ENCODE results near the gene VAV2.

Gene VAV2

DNA sequence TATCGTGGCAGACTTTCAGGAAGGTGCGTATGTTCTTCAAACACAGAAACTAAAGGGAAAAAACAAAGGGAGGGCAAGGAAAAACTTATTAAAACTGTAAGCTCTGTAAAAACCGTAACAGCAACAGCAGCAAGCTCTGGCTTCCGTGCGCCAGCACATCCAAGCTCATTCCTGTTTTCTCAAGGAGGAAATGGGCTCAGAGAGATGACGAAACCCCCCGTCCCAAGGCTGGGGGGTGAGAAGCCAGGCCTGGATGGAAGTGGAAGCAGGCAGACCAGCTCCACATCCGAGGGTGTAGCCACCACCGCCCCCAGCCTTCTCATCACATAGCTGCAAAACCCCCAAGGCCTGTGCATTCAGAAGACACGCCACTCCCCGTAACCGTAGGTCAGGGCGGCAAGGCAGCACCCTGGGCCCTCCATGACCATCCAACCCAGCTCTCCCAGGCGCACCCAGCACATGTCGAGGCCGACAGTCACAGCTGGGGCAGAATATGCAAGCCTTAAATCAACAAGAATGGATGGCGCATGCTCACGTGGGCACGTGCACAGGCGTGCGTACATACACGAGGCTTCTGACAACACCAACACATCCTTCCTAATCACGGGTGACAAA is 52.8 kb downstream of the VAV2 start:
- H3K27me3 ChIP-seq (ENCODE audit: insufficient read depth, low read length) = no peaks in the 10 kb centered on the region
- H3K9me3 ChIP-seq (ENCODE audit: insufficient read depth, low read depth, low read length) = no peaks in the 10 kb centered on the region
- no peak overlapping the region for H2BK12ac ChIP-seq (ENCODE audit: low read length)
- peak overlapping the region; percentile 24 for H3K18ac ChIP-seq (ENCODE audit: low read length)
- no peak overlapping the region for H3K9ac ChIP-seq (ENCODE audit: low read length)
- H4K91ac ChIP-seq (ENCODE audit: low read depth, low read length) = no peak overlapping the region
- no peak overlapping the region for H2BK5ac ChIP-seq (ENCODE audit: low read depth, low read length, poor library complexity)
- no peak overlapping the region for H2AFZ ChIP-seq (ENCODE audit: insufficient read depth, low read length, poor library complexity)
- peaks cover 28% of the 10 kb centered on the region for H3K79me2 ChIP-seq (ENCODE audit: control insufficient read depth, insufficient read depth, low read length, poor library complexity)
- DNase-seq = no peak
- H3K4me3 ChIP-seq (ENCODE audit: low read depth, low read length) = no peak overlapping the region
- H4K8ac ChIP-seq (ENCODE audit: low read depth, low read length) = no peak overlapping the region
- no peak overlapping the region for H3K4ac ChIP-seq (ENCODE audit: low read depth, low read length)
- H3K79me1 ChIP-seq (ENCODE audit: low read length) = peaks cover 2% of the 10 kb centered on the region
- H3K27ac ChIP-seq (ENCODE audit: low read depth, low read length) = no peak overlapping the region
- no peak overlapping the region for H2AK5ac ChIP-seq (ENCODE audit: low read length)
- no CpG with 5 or more reads among the region's 23 CpGs for WGBS (ENCODE audit: extremely low coverage, insufficient coverage, insufficient read length)
- H3K14ac ChIP-seq (ENCODE audit: low read length) = no peak overlapping the region
- H2BK120ac ChIP-seq (ENCODE audit: insufficient read depth, low read length, poor library complexity) = no peak overlapping the region
- peaks cover 41 to 56% of the 10 kb centered on the region in 2 experiments for H3K36me3 ChIP-seq (ENCODE audit: control insufficient read depth in 1 of 2, insufficient read depth in 2 of 2, low read length in 2 of 2)
- no peak overlapping the region for H4K12ac ChIP-seq (ENCODE audit: low read depth, low read length)
- H3K23ac ChIP-seq (ENCODE audit: low read length) = no peak overlapping the region
- H3K4me1 ChIP-seq (ENCODE audit: control insufficient read depth in 1 of 2, insufficient read depth in 2 of 2, low read length in 2 of 2) = peaks cover 24 to 39% of the 10 kb centered on the region in 2 experiments
- no peak overlapping the region for H3K4me2 ChIP-seq (ENCODE audit: low read length)

DNA sequence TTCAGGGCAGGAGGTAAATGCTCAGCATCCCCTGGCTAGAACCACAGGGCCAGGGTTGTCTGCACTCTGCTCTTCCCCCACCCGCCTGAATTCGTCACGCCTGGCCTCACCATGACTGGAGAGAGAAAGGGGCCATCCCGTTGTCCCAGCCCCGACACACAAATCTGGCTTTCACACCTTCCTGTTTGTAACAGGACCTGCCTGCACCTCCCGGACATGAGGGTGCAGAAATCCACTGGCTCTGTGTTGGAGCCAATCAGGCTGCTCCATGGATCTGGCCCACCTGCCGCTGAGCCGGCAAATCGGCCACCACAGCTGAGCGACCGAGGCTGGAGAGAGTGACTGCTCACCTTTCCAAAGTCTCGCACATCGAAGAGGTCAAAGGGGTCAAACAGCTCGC is 53.4 kb downstream of the VAV2 start:
- no CpG with 5 or more reads among the region's 14 CpGs for WGBS (ENCODE audit: extremely low coverage, insufficient coverage, insufficient read length)
- Histone ChIP-seq H3K4me1 (ENCODE audit: control insufficient read depth in 1 of 2, insufficient read depth in 2 of 2, low read length in 2 of 2) (peaks cover 21 to 39% of the 10 kb centered on the region in 2 experiments), H2AFZ (ENCODE audit: insufficient read depth, low read length, poor library complexity) (no peak overlapping the region), H3K27me3 (ENCODE audit: insufficient read depth, low read length) (no peaks in the 10 kb centered on the region), H3K79me2 (ENCODE audit: control insufficient read depth, insufficient read depth, low read length, poor library complexity) (peaks cover 23% of the 10 kb centered on the region), H3K14ac (ENCODE audit: low read length) (no peak overlapping the region), H3K79me1 (ENCODE audit: low read length) (peaks cover 2% of the 10 kb centered on the region), H2BK12ac (ENCODE audit: low read length) (no peak overlapping the region), H2BK5ac (ENCODE audit: low read depth, low read length, poor library complexity) (no peak overlapping the region), H2BK120ac (ENCODE audit: insufficient read depth, low read length, poor library complexity) (no peak overlapping the region), H4K12ac (ENCODE audit: low read depth, low read length) (no peak overlapping the region), H3K4me2 (ENCODE audit: low read length) (no peak overlapping the region), H3K4me3 (ENCODE audit: low read depth, low read length) (no peak overlapping the region), H3K9me3 (ENCODE audit: insufficient read depth, low read depth, low read length) (no peaks in the 10 kb centered on the region), H3K9ac (ENCODE audit: low read length) (no peak overlapping the region), H2AK5ac (ENCODE audit: low read length) (no peak overlapping the region), H3K4ac (ENCODE audit: low read depth, low read length) (peak overlapping the region; percentile 48), H3K27ac (ENCODE audit: low read depth, low read length) (no peak overlapping the region), H4K91ac (ENCODE audit: low read depth, low read length) (no peak overlapping the region), H4K8ac (ENCODE audit: low read depth, low read length) (no peak overlapping the region), H3K18ac (ENCODE audit: low read length) (peak overlapping the region; percentile 41), H3K36me3 (ENCODE audit: control insufficient read depth in 1 of 2, insufficient read depth in 2 of 2, low read length in 2 of 2) (peaks cover 41 to 52% of the 10 kb centered on the region in 2 experiments), H3K23ac (ENCODE audit: low read length) (no peak overlapping the region)
- DNase-seq = no peak

DNA sequence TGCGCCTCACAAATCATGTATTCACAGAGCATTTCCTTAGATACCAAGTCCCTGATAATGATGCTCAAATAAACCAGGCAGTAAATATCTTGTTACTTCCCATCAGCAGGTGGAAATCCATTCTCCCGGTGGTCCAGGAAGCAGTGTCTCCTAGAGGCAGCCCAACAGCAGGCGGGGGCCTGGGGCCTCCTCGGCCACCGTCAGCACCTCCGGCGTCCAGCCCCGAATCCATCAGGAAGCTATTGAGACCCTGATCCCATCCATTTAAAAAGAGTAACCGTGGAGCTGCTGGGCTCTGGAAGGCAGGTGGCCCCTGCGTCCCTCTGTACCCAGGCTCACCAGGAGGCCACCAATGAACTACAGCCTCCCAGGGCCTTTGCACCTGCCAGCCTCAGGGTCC is 54.0 kb downstream of the VAV2 start:
- Histone ChIP-seq H4K91ac (ENCODE audit: low read depth, low read length) (no peak overlapping the region), H3K23ac (ENCODE audit: low read length) (no peak overlapping the region), H4K8ac (ENCODE audit: low read depth, low read length) (no peak overlapping the region), H3K4me1 (ENCODE audit: control insufficient read depth in 1 of 2, insufficient read depth in 2 of 2, low read length in 2 of 2) (peaks cover 21 to 38% of the 10 kb centered on the region in 2 experiments), H3K79me1 (ENCODE audit: low read length) (peaks cover 2% of the 10 kb centered on the region), H4K12ac (ENCODE audit: low read depth, low read length) (no peak overlapping the region), H3K9me3 (ENCODE audit: insufficient read depth, low read depth, low read length) (no peaks in the 10 kb centered on the region), H3K14ac (ENCODE audit: low read length) (no peak overlapping the region), H3K36me3 (ENCODE audit: control insufficient read depth in 1 of 2, insufficient read depth in 2 of 2, low read length in 2 of 2) (peaks cover 38 to 49% of the 10 kb centered on the region in 2 experiments), H3K4ac (ENCODE audit: low read depth, low read length) (no peak overlapping the region), H3K27me3 (ENCODE audit: insufficient read depth, low read length) (no peaks in the 10 kb centered on the region), H3K4me2 (ENCODE audit: low read length) (no peak overlapping the region), H3K4me3 (ENCODE audit: low read depth, low read length) (no peak overlapping the region), H3K27ac (ENCODE audit: low read depth, low read length) (no peak overlapping the region), H2AK5ac (ENCODE audit: low read length) (no peak overlapping the region), H2BK12ac (ENCODE audit: low read length) (no peak overlapping the region), H3K9ac (ENCODE audit: low read length) (no peak overlapping the region), H2AFZ (ENCODE audit: insufficient read depth, low read length, poor library complexity) (no peak overlapping the region), H2BK120ac (ENCODE audit: insufficient read depth, low read length, poor library complexity) (no peak overlapping the region), H3K18ac (ENCODE audit: low read length) (no peak overlapping the region), H2BK5ac (ENCODE audit: low read depth, low read length, poor library complexity) (no peak overlapping the region), H3K79me2 (ENCODE audit: control insufficient read depth, insufficient read depth, low read length, poor library complexity) (peaks cover 19% of the 10 kb centered on the region)
- no peak for DNase-seq
- WGBS (ENCODE audit: extremely low coverage, insufficient coverage, insufficient read length) = no CpG with 5 or more reads among the region's 10 CpGs

DNA sequence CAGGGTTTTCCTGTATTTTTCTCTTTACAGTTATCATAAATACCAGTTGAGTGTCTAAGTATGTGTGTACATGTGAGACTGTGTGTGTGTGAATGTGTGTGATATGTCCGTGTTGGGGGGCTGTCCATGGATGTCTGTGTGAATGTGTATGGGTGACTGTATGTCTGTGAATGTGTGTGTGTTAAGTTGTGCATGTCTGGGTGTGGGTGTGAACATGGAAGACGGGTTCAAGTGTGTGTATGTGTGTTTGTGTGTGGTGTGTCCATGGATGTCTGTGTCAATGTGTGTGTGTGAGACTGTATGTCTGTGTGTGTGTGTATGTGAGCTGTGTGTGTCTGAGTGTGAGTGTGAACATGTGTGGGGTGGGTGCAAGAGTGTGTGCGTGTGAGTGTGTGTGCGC is 55.0 kb downstream of the VAV2 start:
- no peak overlapping the region for H4K91ac ChIP-seq (ENCODE audit: low read depth, low read length)
- H3K18ac ChIP-seq (ENCODE audit: low read length) = peak overlapping the region; percentile 42
- H2BK5ac ChIP-seq (ENCODE audit: low read depth, low read length, poor library complexity) = no peak overlapping the region
- H3K27ac ChIP-seq (ENCODE audit: low read depth, low read length) = no peak overlapping the region
- no peak overlapping the region for H3K4me3 ChIP-seq (ENCODE audit: low read depth, low read length)
- peaks cover 34 to 45% of the 10 kb centered on the region in 2 experiments for H3K36me3 ChIP-seq (ENCODE audit: control insufficient read depth in 1 of 2, insufficient read depth in 2 of 2, low read length in 2 of 2)
- H3K9me3 ChIP-seq (ENCODE audit: insufficient read depth, low read depth, low read length) = no peaks in the 10 kb centered on the region
- no peak overlapping the region for H2AK5ac ChIP-seq (ENCODE audit: low read length)
- H3K79me2 ChIP-seq (ENCODE audit: control insufficient read depth, insufficient read depth, low read length, poor library complexity) = peaks cover 13% of the 10 kb centered on the region
- peaks cover 21 to 33% of the 10 kb centered on the region in 2 experiments for H3K4me1 ChIP-seq (ENCODE audit: control insufficient read depth in 1 of 2, insufficient read depth in 2 of 2, low read length in 2 of 2)
- H3K4ac ChIP-seq (ENCODE audit: low read depth, low read length) = no peak overlapping the region
- no CpG with 5 or more reads among the region's 4 CpGs for WGBS (ENCODE audit: extremely low coverage, insufficient coverage, insufficient read length)
- H2AFZ ChIP-seq (ENCODE audit: insufficient read depth, low read length, poor library complexity) = no peak overlapping the region
- H3K4me2 ChIP-seq (ENCODE audit: low read length) = no peak overlapping the region
- H4K8ac ChIP-seq (ENCODE audit: low read depth, low read length) = no peak overlapping the region
- no peaks in the 10 kb centered on the region for H3K27me3 ChIP-seq (ENCODE audit: insufficient read depth, low read length)
- no peak overlapping the region for H2BK12ac ChIP-seq (ENCODE audit: low read length)
- H4K12ac ChIP-seq (ENCODE audit: low read depth, low read length) = no peak overlapping the region
- H3K9ac ChIP-seq (ENCODE audit: low read length) = no peak overlapping the region
- peaks cover 4% of the 10 kb centered on the region for H3K79me1 ChIP-seq (ENCODE audit: low read length)
- DNase-seq = no peak
- H3K23ac ChIP-seq (ENCODE audit: low read length) = peak overlapping the region; percentile 40
- H2BK120ac ChIP-seq (ENCODE audit: insufficient read depth, low read length, poor library complexity) = no peak overlapping the region
- no peak overlapping the region for H3K14ac ChIP-seq (ENCODE audit: low read length)
